WTC11 (cell line): ENCODE results near the gene MED8. TPM values are rescaled to one million over a fixed set of nuclear protein-coding genes. Genes with fewer than 3 reads are reported as not detected.

Experiments
- ATAC-seq: fragments of 200-7000 bp; cut with Tn5 transposase; 2 replicates; pipeline ENCODE4 v1.10.0; 2021; ENCODE audit warnings: mild to moderate bottlenecking, moderate library complexity
- CTCF ChIA-PET: fragments of 300-600 bp; sonication (Branson Sonifier 250); formaldehyde crosslinking; loops from one replicate; lab custom pipeline; 2021; ENCODE audit warnings: antibody characterized with exemption; lab: Charles Lee
- POLR2A ChIA-PET: fragments of 350-600 bp; sonication (Branson Sonifier 250); formaldehyde crosslinking; loops from one replicate; lab custom pipeline; 2021; ENCODE audit warnings: antibody characterized with exemption; lab: Charles Lee
- DNase-seq: peaks from one replicate; pipeline ENCODE4 v3.0.0; 2021; ENCODE audit warnings: low spot score
- H3K27ac Mint-ChIP-seq: 2 replicates; pipeline ENCODE4 v1.8.0; 2021; ENCODE audit warnings: mixed read lengths
- H3K27me3 Mint-ChIP-seq: 2 replicates; pipeline ENCODE4 v1.8.0; 2021; ENCODE audit warnings: low read depth, mild to moderate bottlenecking, moderate library complexity, mixed read lengths
- H3K36me3 Mint-ChIP-seq: 2 replicates; pipeline ENCODE4 v1.8.0; 2021; ENCODE audit warnings: mixed read lengths
- H3K4me1 Mint-ChIP-seq: 2 replicates; pipeline ENCODE4 v1.8.0; 2022; ENCODE audit warnings: mixed read lengths
- H3K4me3 Mint-ChIP-seq: 2 replicates; pipeline ENCODE4 v1.8.0; 2021; ENCODE audit warnings: mild to moderate bottlenecking, moderate library complexity, mixed read lengths
- H3K9me3 Mint-ChIP-seq: 2 replicates; pipeline ENCODE4 v1.8.0; 2021; ENCODE audit warnings: mixed read lengths
- CREB1 ChIP-seq: sonication (generic); formaldehyde crosslinking; IDR thresholded peaks from 2 replicates; pipeline ENCODE4 v1.8.0; 2023; ENCODE audit warnings: mild to moderate bottlenecking, missing genetic modification reagents
- HMGA2 ChIP-seq: fragments of 250-450 bp; sonication (Bioruptor Pico); IDR thresholded peaks from 2 replicates; pipeline ENCODE4 v1.4.0; 2021; ENCODE audit warnings: mild to moderate bottlenecking, moderate library complexity
- MXD4 ChIP-seq: fragments of 250-450 bp; sonication (Bioruptor Pico); IDR thresholded peaks from 2 replicates; pipeline ENCODE4 v1.8.0; 2021; ENCODE audit warnings: mild to moderate bottlenecking, moderate library complexity, borderline replicate concordance
- NFE2L1 ChIP-seq: sonication (generic); formaldehyde crosslinking; IDR thresholded peaks from 2 replicates; pipeline ENCODE4 v1.8.1; 2023; ENCODE audit warnings: missing genetic modification reagents
- NFYB ChIP-seq: sonication (generic); formaldehyde crosslinking; conservative IDR thresholded peaks from 2 replicates; pipeline ENCODE4 v1.8.0; 2022; ENCODE audit warnings: low read depth, missing genetic modification reagents
- NR3C1 ChIP-seq: sonication (generic); formaldehyde crosslinking; conservative IDR thresholded peaks from 2 replicates; pipeline ENCODE4 v1.8.1; 2023; ENCODE audit warnings: low read depth, mild to moderate bottlenecking, missing genetic modification reagents
- OVOL2 ChIP-seq: fragments of 250-450 bp; sonication (Bioruptor Pico); IDR thresholded peaks from 2 replicates; pipeline ENCODE4 v1.9.0; 2021; ENCODE audit warnings: mild to moderate bottlenecking, borderline replicate concordance
- SMAD3 ChIP-seq: sonication (generic); formaldehyde crosslinking; IDR thresholded peaks from 2 replicates; pipeline ENCODE4 v1.8.0; 2022; ENCODE audit warnings: missing genetic modification reagents, mild to moderate bottlenecking, borderline replicate concordance
- ZNF232 ChIP-seq: sonication (generic); formaldehyde crosslinking; IDR thresholded peaks from 2 replicates; pipeline ENCODE4 v1.8.0; 2022; ENCODE audit warnings: mild to moderate bottlenecking, missing genetic modification reagents
- ZNF416 ChIP-seq: fragments of 250-450 bp; sonication (Bioruptor Pico); IDR thresholded peaks from 2 replicates; pipeline ENCODE4 v1.9.0; 2021; ENCODE audit warnings: mild to moderate bottlenecking, inconsistent platforms
- total RNA-seq: library from RNA; stranded (reverse); gene quantifications from 3 replicates; pipeline ENCODE4 v1.2.3, GENCODE V29; 2021
- TF ChIP-seq, protein P1 (sequence below): fragments of 250-450 bp; sonication (Bioruptor Pico); IDR thresholded peaks from 2 replicates; pipeline ENCODE4 v1.8.0; 2021; ENCODE audit warnings: mild to moderate bottlenecking
- TF ChIP-seq, protein P2 (sequence below): fragments of 250-450 bp; sonication (Bioruptor Pico); IDR thresholded peaks from 2 replicates; pipeline ENCODE4 v1.9.0; 2021; ENCODE audit warnings: mild to moderate bottlenecking, borderline replicate concordance
- TF ChIP-seq, protein P3 (sequence below): fragments of 250-450 bp; sonication (Bioruptor Pico); conservative IDR thresholded peaks from 2 replicates; pipeline ENCODE4 v1.9.0; 2021; ENCODE audit warnings: mild to moderate bottlenecking
- TF ChIP-seq, protein P4 (sequence below): fragments of 250-450 bp; sonication (Bioruptor Pico); IDR thresholded peaks from 2 replicates; pipeline ENCODE4 v1.9.0; 2021; ENCODE audit warnings: mild to moderate bottlenecking
- TF ChIP-seq, protein P5 (sequence below): sonication (generic); formaldehyde crosslinking; IDR thresholded peaks from 2 replicates; pipeline ENCODE4 v1.8.1; 2022; ENCODE audit warnings: low read depth, mild to moderate bottlenecking, moderate library complexity, missing genetic modification reagents, borderline replicate concordance
- TF ChIP-seq, protein P6 (sequence below): fragments of 250-450 bp; sonication (Bioruptor Pico); IDR thresholded peaks from 2 replicates; pipeline ENCODE4 v1.9.0; 2021; ENCODE audit warnings: moderate library complexity, mild to moderate bottlenecking, inconsistent platforms, borderline replicate concordance
- TF ChIP-seq, protein P7 (sequence below): sonication (generic); formaldehyde crosslinking; conservative IDR thresholded peaks from 2 replicates; pipeline ENCODE4 v1.8.1; 2023; ENCODE audit warnings: mild to moderate bottlenecking, low read depth, missing genetic modification reagents, moderate library complexity

The MED8 gene
- total RNA-seq, 1 experiment from 2014 or later: 17.7 TPM

DNA sequence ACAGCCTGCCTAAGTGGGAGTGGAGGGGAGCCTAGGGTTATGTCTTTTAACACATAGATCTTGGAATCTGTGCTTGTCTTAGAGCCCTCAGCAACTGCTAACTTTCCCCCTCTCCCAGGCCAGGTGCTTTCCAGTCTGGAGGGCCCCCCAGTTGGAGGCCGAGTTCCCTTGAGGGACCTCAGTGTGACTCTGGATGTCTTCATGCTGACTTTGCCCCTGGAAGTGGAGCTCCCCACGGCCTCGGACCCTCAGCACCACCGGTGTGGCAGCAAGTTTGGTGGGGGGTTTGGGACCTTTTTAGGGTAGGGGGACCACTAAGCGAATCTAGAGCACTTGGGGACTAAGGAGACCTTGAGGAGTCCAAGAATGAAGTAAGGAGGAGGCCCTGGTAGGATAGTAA, 41.2 kb upstream of the MED8 start:
- Mint-ChIP-seq H3K4me1 (no peaks in the 10 kb centered on the region), H3K27me3 (no peaks in the 10 kb centered on the region), H3K4me3 (no peak overlapping the region), H3K27ac (no peak overlapping the region), H3K36me3 (peaks cover 50% of the 10 kb centered on the region), H3K9me3 (no peaks in the 10 kb centered on the region)
- TF ChIP-seq, protein P1, sequence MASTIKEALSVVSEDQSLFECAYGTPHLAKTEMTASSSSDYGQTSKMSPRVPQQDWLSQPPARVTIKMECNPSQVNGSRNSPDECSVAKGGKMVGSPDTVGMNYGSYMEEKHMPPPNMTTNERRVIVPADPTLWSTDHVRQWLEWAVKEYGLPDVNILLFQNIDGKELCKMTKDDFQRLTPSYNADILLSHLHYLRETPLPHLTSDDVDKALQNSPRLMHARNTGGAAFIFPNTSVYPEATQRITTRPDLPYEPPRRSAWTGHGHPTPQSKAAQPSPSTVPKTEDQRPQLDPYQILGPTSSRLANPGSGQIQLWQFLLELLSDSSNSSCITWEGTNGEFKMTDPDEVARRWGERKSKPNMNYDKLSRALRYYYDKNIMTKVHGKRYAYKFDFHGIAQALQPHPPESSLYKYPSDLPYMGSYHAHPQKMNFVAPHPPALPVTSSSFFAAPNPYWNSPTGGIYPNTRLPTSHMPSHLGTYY (CRISPR knock-in tag): no peak
- TF ChIP-seq, protein P2, sequence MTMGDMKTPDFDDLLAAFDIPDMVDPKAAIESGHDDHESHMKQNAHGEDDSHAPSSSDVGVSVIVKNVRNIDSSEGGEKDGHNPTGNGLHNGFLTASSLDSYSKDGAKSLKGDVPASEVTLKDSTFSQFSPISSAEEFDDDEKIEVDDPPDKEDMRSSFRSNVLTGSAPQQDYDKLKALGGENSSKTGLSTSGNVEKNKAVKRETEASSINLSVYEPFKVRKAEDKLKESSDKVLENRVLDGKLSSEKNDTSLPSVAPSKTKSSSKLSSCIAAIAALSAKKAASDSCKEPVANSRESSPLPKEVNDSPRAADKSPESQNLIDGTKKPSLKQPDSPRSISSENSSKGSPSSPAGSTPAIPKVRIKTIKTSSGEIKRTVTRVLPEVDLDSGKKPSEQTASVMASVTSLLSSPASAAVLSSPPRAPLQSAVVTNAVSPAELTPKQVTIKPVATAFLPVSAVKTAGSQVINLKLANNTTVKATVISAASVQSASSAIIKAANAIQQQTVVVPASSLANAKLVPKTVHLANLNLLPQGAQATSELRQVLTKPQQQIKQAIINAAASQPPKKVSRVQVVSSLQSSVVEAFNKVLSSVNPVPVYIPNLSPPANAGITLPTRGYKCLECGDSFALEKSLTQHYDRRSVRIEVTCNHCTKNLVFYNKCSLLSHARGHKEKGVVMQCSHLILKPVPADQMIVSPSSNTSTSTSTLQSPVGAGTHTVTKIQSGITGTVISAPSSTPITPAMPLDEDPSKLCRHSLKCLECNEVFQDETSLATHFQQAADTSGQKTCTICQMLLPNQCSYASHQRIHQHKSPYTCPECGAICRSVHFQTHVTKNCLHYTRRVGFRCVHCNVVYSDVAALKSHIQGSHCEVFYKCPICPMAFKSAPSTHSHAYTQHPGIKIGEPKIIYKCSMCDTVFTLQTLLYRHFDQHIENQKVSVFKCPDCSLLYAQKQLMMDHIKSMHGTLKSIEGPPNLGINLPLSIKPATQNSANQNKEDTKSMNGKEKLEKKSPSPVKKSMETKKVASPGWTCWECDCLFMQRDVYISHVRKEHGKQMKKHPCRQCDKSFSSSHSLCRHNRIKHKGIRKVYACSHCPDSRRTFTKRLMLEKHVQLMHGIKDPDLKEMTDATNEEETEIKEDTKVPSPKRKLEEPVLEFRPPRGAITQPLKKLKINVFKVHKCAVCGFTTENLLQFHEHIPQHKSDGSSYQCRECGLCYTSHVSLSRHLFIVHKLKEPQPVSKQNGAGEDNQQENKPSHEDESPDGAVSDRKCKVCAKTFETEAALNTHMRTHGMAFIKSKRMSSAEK: no peak
- TF ChIP-seq ZNF416 (CRISPR knock-in tag): no peak
- TF ChIP-seq CREB1: no peak
- no peak for TF ChIP-seq NFE2L1 (CRISPR knock-in tag)
- TF ChIP-seq, protein P3, sequence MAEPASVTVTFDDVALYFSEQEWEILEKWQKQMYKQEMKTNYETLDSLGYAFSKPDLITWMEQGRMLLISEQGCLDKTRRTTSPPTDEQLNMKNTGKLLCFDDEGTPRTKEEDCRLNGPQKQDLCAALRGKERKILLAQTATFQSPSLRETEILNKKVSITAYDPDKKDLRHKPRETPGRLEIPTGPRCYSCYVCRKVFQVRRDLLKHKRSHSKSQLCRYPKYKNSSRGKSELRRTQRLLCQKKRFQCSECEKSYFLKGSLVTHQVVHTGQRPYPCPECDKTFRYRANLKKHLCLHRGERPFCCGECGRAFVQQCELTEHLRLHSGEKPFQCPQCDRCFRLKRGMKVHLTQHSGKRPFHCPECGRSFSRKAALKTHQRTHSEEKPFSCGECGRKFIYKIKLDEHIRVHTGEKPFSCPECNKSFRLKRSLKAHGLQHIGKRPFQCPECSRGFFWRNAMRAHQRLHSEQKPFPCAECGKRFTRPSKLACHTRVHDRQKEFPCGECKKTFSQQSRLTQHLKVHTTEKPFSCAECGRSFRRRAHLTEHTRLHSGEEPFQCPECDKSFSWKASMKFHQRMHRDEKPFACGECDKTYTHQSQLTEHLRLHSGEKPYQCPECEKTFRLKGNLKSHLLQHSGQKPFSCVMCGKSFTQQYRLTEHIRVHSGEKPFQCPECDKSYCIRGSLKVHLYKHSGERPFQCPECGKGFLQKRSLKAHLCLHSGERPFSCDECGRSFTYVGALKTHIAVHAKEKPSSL (CRISPR knock-in tag): no peak
- TF ChIP-seq NR3C1 (CRISPR knock-in tag): no peak
- TF ChIP-seq, protein P4, sequence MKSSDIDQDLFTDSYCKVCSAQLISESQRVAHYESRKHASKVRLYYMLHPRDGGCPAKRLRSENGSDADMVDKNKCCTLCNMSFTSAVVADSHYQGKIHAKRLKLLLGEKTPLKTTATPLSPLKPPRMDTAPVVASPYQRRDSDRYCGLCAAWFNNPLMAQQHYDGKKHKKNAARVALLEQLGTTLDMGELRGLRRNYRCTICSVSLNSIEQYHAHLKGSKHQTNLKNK: no peak
- TF ChIP-seq HMGA2 (CRISPR knock-in tag): no peak
- TF ChIP-seq, protein P5, sequence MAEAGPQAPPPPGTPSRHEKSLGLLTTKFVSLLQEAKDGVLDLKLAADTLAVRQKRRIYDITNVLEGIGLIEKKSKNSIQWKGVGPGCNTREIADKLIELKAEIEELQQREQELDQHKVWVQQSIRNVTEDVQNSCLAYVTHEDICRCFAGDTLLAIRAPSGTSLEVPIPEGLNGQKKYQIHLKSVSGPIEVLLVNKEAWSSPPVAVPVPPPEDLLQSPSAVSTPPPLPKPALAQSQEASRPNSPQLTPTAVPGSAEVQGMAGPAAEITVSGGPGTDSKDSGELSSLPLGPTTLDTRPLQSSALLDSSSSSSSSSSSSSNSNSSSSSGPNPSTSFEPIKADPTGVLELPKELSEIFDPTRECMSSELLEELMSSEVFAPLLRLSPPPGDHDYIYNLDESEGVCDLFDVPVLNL: no peak
- no peak for TF ChIP-seq MXD4 (CRISPR knock-in tag)
- TF ChIP-seq OVOL2 (CRISPR knock-in tag): no peak
- no peak for TF ChIP-seq ZNF232 (CRISPR knock-in tag)
- TF ChIP-seq, protein P6, sequence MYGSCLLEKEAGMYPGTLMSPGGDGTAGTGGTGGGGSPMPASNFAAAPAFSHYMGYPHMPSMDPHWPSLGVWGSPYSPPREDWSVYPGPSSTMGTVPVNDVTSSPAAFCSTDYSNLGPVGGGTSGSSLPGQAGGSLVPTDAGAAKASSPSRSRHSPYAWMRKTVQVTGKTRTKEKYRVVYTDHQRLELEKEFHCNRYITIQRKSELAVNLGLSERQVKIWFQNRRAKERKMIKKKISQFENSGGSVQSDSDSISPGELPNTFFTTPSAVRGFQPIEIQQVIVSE (CRISPR knock-in tag): no peak
- TF ChIP-seq NFYB (CRISPR knock-in tag): no peak
- TF ChIP-seq, protein P7, sequence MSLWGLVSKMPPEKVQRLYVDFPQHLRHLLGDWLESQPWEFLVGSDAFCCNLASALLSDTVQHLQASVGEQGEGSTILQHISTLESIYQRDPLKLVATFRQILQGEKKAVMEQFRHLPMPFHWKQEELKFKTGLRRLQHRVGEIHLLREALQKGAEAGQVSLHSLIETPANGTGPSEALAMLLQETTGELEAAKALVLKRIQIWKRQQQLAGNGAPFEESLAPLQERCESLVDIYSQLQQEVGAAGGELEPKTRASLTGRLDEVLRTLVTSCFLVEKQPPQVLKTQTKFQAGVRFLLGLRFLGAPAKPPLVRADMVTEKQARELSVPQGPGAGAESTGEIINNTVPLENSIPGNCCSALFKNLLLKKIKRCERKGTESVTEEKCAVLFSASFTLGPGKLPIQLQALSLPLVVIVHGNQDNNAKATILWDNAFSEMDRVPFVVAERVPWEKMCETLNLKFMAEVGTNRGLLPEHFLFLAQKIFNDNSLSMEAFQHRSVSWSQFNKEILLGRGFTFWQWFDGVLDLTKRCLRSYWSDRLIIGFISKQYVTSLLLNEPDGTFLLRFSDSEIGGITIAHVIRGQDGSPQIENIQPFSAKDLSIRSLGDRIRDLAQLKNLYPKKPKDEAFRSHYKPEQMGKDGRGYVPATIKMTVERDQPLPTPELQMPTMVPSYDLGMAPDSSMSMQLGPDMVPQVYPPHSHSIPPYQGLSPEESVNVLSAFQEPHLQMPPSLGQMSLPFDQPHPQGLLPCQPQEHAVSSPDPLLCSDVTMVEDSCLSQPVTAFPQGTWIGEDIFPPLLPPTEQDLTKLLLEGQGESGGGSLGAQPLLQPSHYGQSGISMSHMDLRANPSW (CRISPR knock-in tag): no peak
- TF ChIP-seq SMAD3 (CRISPR knock-in tag): no peak
- no peak for ATAC-seq
- CTCF ChIA-PET: no interaction called here
- no peak for DNase-seq
- POLR2A ChIA-PET: no interaction called here
